ENCODE results near the gene KCNK5.

Gene KCNK5

DNA sequence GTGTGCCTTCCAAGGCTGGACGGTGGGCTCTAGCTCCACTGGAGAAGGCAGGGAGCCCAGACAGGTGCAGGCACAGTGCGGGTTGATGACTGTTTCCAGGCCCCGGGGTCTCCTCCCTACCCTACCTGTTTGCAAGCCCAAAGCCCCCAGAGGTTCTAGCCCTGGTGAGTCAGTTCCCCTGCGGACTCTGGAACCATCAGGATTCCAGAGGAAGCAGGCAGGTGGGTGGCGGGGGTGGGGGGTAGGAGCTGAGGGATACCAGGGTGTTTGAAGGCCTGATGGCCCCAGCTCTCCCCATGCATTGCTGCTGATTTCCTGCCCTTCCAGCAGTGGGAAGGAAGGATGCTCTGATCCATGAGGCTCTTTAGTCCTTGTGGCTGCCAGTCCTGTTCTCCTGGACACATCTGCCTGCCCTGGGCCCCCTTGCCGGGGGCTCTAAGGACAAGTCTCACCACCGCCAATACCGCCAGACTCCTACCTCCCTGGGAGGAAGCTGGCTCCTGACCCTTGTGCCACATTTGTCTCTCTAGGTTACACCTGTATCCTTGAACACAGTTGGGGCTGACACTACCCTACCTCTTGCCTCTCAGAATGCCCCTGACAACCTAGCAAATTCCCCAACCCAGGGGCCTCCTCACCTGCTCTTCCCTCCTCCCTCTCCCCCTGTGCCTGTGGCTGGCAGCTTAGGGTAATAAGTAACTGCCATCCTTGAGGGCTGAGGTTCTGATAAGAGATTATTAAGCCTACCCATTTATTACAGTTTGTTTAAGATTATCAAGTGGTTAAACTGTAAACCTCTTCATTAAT lies 21.7 kb downstream of the KCNK5 start:
- H3K4me3 ChIP-seq (replicated peaks; ENCODE audit: low read depth, low read length) = no peak overlapping the region
- TF ChIP-seq CTCF (IDR thresholded peaks at IDR 0.05; ENCODE audit: low read depth, low read length, missing control alignments) = no peak
- no peak for DNase-seq (ENCODE audit: extremely low read depth, low read depth)

DNA sequence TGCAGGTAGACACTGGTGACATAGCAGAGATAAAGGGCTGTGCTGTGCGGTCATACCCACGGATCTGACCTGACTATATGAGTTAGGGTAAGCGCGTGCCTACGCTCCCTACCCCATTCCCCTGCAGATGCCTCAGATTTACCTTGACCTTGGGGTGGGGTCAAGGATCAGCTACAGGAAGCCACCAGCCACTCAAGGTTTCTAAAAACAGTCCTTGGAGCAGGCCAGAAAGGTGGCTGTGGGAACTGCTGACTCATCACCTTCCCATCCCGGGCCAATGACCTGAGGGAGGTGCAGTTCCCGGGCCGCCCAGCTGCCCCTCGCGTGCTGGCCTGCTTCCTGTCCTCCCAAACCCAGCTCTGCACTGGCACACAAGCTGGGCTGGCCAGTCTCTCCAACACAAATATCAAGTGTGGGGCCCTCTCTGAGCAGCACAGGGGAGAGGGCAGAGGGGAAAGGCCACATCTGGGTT lies 23.0 kb downstream of the KCNK5 start:
- DNase-seq (ENCODE audit: extremely low read depth, low read depth) = no peak
- TF ChIP-seq CTCF (IDR thresholded peaks at IDR 0.05; ENCODE audit: low read depth, low read length, missing control alignments) = no peak
- no peak overlapping the region for H3K4me3 ChIP-seq (replicated peaks; ENCODE audit: low read depth, low read length)

GRCh38 chr6:39204646-39205244 lies 24.5 kb downstream of the KCNK5 start:
- TF ChIP-seq CTCF (IDR thresholded peaks at IDR 0.05; ENCODE audit: low read depth, low read length, missing control alignments) = no peak
- no peak for DNase-seq (ENCODE audit: extremely low read depth, low read depth)
- H3K4me3 ChIP-seq (replicated peaks; ENCODE audit: low read depth, low read length) = no peak overlapping the region

- no peak for TF ChIP-seq CTCF (IDR thresholded peaks at IDR 0.05; ENCODE audit: low read depth, low read length, missing control alignments)
- no peak for DNase-seq (ENCODE audit: extremely low read depth, low read depth)
- H3K4me3 ChIP-seq (replicated peaks; ENCODE audit: low read depth, low read length) = no peak overlapping the region
These were observed 25.1 kb downstream of the KCNK5 start for GRCh38 chr6:39204160-39204495.

- H3K4me3 ChIP-seq (replicated peaks; ENCODE audit: low read depth, low read length) = no peak overlapping the region
- no peak for DNase-seq (ENCODE audit: extremely low read depth, low read depth)
- TF ChIP-seq CTCF (IDR thresholded peaks at IDR 0.05; ENCODE audit: low read depth, low read length, missing control alignments) = no peak
These were observed 25.7 kb downstream of the KCNK5 start for GRCh38 chr6:39203436-39204159.

DNA sequence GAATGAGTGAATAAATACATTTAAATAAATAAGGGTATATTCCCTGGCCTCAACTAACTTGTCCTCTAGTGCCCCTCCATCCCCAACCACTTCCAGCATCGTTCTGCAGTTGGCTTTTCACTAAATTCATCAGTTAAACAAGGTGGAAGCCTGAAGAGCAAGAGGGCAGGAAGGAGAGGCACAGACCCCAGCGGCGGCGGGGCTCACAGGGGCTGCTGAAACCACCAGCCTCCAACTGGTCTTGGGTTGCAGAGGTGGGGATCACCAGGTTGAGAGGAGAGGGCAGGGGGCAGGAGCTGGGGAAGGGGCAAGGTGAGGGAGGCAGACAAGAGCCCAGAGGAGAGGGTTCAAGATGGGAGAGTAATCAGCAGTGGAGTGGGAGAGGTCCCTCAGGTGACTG lies 27.1 kb downstream of the KCNK5 start:
- TF ChIP-seq CTCF (IDR thresholded peaks at IDR 0.05; ENCODE audit: low read depth, low read length, missing control alignments) = no peak
- no peak for DNase-seq (ENCODE audit: extremely low read depth, low read depth)
- H3K4me3 ChIP-seq (replicated peaks; ENCODE audit: low read depth, low read length) = no peak overlapping the region
